Subcutaneous adipose tissue (tissue), 4 donors: Measurements from ENCODE around the gene TSC2. TPM values are rescaled to one million over a fixed set of nuclear protein-coding genes. Genes with fewer than 3 reads are reported as not detected.

ENCODE experiments used
- CTCF ChIP-seq: fragments of 450-650 bp; IDR thresholded peaks from one replicate; pipeline ENCODE4 v1.5.1; 2016; ENCODE audit warnings: low read depth, mild to moderate bottlenecking, control low read depth, antibody characterized with exemption, moderate library complexity
- total RNA-seq, 4 donors: library from RNA; depleted of rRNA; stranded (reverse); fragments of >200 nt; gene quantifications; one replicate each; pipeline ENCODE4 v1.1.0, GENCODE V29; 2016

The TSC2 gene
- total RNA-seq: 100 to 1,000 TPM in 1 of 4 donors, 10 to 100 TPM in 3; 31.1 to 110 (median 50.2) TPM

GRCh38 chr16:2047330-2048115 is at the start of gene TSC2, which contains the start of gene NTHL1:
TSS of gene TSC2 (plus strand) at chr16:2047985. CDS start at chr16:2048616, 631 bp downstream.
TSS of gene NTHL1 (minus strand) at chr16:2047834. CDS start at chr16:2047823, 11 bp downstream.
- TF ChIP-seq CTCF: no peak

DNA sequence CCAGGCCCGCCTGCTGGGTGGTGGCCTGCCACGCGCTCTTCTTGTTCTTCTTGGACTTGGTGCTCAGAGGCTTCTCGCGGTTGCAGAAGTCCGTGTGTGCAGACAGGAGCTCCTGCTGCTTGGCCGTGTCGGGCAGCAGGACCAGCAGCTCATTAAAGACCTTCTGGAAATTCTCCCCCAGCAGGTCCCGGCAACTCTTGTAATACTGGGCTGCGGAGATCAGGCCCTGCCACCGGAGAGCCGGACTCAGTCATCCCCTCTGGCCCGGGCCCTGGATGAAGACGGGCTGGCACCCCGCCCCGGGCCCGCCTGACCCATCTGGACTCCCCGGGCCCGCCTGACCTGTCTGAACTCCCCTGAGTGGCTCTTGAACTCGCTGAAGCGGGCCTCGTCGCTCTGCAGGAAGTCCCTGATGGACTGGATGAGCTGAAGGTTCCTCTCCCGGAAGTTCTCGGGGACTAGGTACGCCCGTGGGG is 49.4 kb upstream of the TSC2 start:
- TF ChIP-seq CTCF: no peak

DNA sequence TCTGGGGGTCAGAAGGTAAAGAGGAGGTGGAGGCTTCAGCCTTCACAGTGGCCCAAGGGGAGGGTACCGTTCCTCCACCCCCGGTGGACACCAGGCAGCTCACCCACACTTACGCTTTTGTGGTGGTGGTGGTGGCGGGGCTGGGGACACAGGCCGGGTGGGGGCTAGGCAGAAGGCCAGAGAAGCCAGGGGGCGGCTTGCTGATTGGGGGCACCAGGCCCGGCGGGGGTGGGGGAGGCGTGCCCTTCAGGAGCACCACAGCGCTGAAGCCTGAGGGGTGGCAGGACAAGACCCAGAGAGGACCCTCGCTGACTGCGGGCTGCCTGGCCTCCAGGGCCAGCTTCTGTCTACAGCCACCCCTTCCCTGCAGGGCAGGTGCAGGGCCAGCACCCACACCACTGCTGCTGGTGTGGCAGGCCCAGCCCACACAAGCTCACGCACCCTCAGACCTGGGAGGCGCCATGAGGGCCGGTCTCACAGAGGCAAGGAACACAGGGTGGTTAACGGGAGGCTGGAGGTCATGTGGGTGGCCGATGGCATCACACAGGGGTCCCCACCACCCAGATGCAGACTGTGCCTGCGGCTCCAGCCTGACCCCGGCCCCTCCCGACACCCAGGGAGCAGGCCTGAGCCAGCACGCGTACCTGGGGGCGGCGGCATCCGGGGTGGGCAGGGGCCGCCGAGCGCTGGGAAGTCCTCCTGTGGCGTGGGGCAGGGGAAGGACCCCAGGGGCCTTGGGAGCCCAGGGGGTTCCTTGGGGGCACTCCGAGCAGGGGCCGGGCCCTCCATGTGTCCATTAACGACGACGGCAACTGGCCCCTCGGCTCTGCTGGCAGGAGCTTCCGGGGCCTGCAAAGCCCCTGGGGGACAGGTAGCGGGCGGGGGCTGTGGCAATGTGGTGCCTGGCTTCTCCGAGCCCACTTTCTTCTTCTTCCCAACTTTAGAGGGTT is 48.7 kb upstream of the TSC2 start:
- TF ChIP-seq CTCF: no peak

- no peak for TF ChIP-seq CTCF
These were observed 47.8 kb upstream of the TSC2 start for GRCh38 chr16:1999866-2000514.

DNA sequence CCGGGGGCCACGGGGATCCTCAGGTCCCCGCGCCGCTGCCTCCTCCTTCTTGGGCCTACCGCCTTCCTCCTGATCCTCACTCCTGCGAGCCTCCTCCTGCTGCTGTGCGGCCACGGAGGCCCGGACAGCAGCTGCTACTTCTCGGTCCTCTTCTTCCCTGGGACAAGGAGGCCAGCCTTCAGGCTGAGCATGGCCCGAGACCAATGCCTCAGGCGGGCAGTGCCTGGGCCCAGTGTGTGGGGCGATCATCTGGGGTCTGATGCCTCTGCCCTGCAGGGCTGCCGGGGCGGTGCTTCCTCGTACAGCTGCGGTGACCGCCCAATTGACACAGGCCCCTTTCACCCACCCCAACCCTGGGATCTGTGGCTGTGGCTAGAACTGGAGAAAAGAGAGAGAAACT is 46.8 kb upstream of the TSC2 start:
- no peak for TF ChIP-seq CTCF

- TF ChIP-seq CTCF: no peak
These were observed 46.1 kb upstream of the TSC2 start for GRCh38 chr16:2001456-2002355.
